Muscle of arm (tissue), 12 donors: Measurements from ENCODE around the gene KRTAP3-3. TPM values are rescaled to one million over a fixed set of nuclear protein-coding genes. Genes with fewer than 3 reads are reported as not detected.
"Not testable (repeated sequence)": the region's sequence is repeated elsewhere in the genome, so short reads cannot be mapped to it uniquely, and the experiment has no call there.

Experiments used
- DNase-seq: peaks from one replicate; pipeline ENCODE4 v3.0.0-alpha.2; 2013
- polyA plus RNA-seq, 12 donors: library from polyadenylated mRNA; unstranded; fragments of 120-200 nt; gene quantifications; one replicate each; pipeline ENCODE4 v1.2.1, GENCODE V29; 2013; ENCODE audit not compliant: insufficient read length in 12 of 12

The KRTAP3-3 gene
- polyA plus RNA-seq, 12 donors: not detected

GRCh38 chr17:41008811-41009210, 14.8 kb upstream of the KRTAP3-3 start, which contains the start of gene KRTAP3-1:
TSS of gene KRTAP3-1 (minus strand) at chr17:41009128. CDS start at chr17:41009074, 54 bp downstream.
- DNase-seq: no peak

- no peak for DNase-seq
These were observed 10.4 kb upstream of the KRTAP3-3 start for GRCh38 chr17:41004397-41004796.

GRCh38 chr17:41003926-41004325, 10.0 kb upstream of the KRTAP3-3 start:
- DNase-seq: no peak

- DNase-seq: no peak
These were observed 8.8 kb upstream of the KRTAP3-3 start for GRCh38 chr17:41002814-41003213.

- no peak for DNase-seq
These were observed 7.8 kb upstream of the KRTAP3-3 start for GRCh38 chr17:41001795-41002194.

GRCh38 chr17:40999563-40999962, 5.6 kb upstream of the KRTAP3-3 start, which contains the start of gene KRTAP3-2:
TSS of gene KRTAP3-2 (minus strand) at chr17:40999906. CDS start at chr17:40999853, 53 bp downstream.
- DNase-seq: not testable (repeated sequence)

- no peak for DNase-seq
These were observed 3.4 kb upstream of the KRTAP3-3 start for GRCh38 chr17:40997361-40997760.

- no peak for DNase-seq
These were observed 2.9 kb upstream of the KRTAP3-3 start for GRCh38 chr17:40996829-40997228.

- no peak for DNase-seq
These were observed 1.2 kb upstream of the KRTAP3-3 start for GRCh38 chr17:40995116-40995515.

- no peak for DNase-seq
These were observed 880 bp downstream of the KRTAP3-3 start for GRCh38 chr17:40993084-40993483.

GRCh38 chr17:40992666-40993065, 1.3 kb downstream of the KRTAP3-3 start:
- no peak for DNase-seq

GRCh38 chr17:40986920-40987319, 7.0 kb downstream of the KRTAP3-3 start:
- DNase-seq: no peak

GRCh38 chr17:40984226-40984625, 9.7 kb downstream of the KRTAP3-3 start, which contains the start of gene KRT40:
TSS of gene KRT40 (minus strand) at chr17:40984326. CDS start at chr17:40984273, 53 bp downstream.
- no peak for DNase-seq

- no peak for DNase-seq
These were observed 12.8 kb downstream of the KRTAP3-3 start for GRCh38 chr17:40981115-40981514.

GRCh38 chr17:40980596-40980995, 13.4 kb downstream of the KRTAP3-3 start:
- peak; percentile 80 for DNase-seq

GRCh38 chr17:40980117-40980516, 13.8 kb downstream of the KRTAP3-3 start:
- DNase-seq: no peak

- no peak for DNase-seq
These were observed 15.3 kb downstream of the KRTAP3-3 start for GRCh38 chr17:40978575-40979151.

- no peak for DNase-seq
These were observed 18.4 kb downstream of the KRTAP3-3 start for GRCh38 chr17:40975516-40975915.

- DNase-seq: no peak
These were observed 19.6 kb downstream of the KRTAP3-3 start for GRCh38 chr17:40974366-40974765.

GRCh38 chr17:40967582-40967981, 26.4 kb downstream of the KRTAP3-3 start:
- DNase-seq: no peak

- DNase-seq: no peak
These were observed 27.1 kb downstream of the KRTAP3-3 start, which contains the start of gene KRT39 for GRCh38 chr17:40966848-40967247. TSS of gene KRT39 (minus strand) at chr17:40966948. CDS start at chr17:40966856, 92 bp downstream.

GRCh38 chr17:40963838-40964237, 30.1 kb downstream of the KRTAP3-3 start:
- DNase-seq: no peak

- DNase-seq: no peak
These were observed 31.9 kb downstream of the KRTAP3-3 start for GRCh38 chr17:40962059-40962561.

- DNase-seq: no peak
These were observed 32.4 kb downstream of the KRTAP3-3 start for GRCh38 chr17:40961591-40961990.
